ENCODE measurements around the gene TMEM80.

GRCh38 chr11:737366-737765 is 41.8 kb downstream of the TMEM80 start:
- no peak for TF ChIP-seq CTCF (IDR thresholded peaks at IDR 0.05; ENCODE audit: low read depth, low read length, missing input control)
- no peak for TF ChIP-seq RAD21 (IDR thresholded peaks at IDR 0.05)

Data from liver (tissue), 3 donors.